Activated CD8-positive, alpha-beta memory T cell treated with anti-CD3 and anti-CD28 coated beads for 4 hours (primary cell): ENCODE results near the gene UBE2O.

Experiments
- DNase-seq, 2 donors: peaks; one replicate each; pipeline ENCODE4 v3.0.0-alpha.2; 2020; ENCODE audit warnings: low read depth in 2 of 2

UBE2O gene

DNA sequence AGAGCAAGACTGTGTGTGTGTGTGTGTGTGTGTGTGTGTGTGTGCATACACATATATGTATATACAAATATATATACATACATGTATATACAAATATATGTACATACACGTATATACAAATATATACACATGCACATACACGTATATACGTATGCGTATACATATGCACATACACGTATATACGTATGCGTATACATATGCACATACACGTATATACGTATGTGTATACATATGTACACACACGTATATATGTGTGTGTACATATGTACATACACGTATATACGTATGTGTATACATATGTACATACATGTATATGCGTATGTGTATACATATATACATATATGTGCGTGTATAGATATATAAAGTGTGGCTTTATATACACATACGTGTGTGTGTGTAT is 37.2 kb downstream of the UBE2O start:
- no peak for DNase-seq

DNA sequence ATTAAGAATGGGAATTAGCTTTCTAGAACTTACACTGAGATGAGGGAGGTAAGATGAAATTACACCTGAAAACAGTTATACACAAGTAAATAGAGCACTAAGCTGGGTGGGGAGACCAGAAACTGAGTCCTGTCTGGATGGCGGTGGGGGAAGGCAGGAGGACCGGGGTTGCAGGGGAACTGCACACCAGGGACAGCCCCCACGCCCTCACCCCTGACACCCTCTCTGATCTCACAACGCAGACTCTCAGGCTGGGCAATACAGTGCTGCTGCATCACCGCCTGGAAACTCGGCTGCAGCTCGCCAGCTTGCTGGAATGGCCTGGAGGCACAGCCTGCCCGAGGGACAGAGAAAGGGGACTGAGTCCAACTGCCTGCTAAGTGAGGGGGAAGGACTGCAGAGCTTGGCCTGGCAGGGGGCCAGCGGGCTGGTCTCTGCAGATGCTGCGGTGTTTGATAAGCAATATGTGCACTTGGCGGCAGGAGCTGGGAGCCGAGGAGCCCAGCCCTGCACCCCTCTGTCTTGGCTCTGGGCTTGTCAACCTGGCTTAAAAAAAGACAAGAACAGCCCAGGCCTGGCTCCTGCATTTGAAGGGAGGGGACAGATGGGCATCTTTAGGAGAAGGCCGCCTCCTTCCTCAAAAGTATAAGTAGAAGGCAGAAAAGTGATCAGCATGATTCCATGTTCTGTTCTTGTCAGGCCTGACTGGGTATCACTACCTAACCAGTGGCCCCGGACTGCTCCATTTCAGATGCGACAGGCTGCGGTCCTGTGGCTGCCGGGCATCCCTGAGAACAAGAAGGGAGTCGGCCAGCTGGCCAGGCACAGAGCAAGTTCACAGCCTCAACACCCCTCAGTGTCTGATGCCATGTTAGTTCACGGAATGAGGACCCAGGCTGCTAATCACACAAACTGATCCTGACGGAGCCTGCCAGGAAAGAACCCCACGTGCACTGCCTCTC is 38.3 kb downstream of the UBE2O start:
- DNase-seq = no peak

DNA sequence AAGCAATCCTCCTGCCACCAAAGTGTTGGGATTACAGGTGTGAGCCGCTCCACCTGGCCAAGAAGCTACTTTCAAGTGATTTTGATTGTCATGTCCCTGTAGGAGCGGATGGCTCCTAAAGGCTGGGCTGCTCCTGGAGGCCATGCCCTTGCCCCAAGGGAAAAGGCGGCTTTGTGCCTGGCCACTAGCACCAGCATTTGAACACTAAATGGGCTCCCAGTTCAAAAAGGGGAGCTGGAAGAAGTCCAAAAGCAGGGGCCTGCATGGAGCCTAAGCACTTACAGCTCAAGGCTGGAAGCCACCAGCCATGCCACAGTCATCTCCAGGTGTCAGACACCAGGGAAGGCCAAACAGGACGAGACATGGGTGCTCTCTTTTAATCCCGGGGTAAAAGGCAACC is 41.7 kb downstream of the UBE2O start:
- no peak for DNase-seq

DNA sequence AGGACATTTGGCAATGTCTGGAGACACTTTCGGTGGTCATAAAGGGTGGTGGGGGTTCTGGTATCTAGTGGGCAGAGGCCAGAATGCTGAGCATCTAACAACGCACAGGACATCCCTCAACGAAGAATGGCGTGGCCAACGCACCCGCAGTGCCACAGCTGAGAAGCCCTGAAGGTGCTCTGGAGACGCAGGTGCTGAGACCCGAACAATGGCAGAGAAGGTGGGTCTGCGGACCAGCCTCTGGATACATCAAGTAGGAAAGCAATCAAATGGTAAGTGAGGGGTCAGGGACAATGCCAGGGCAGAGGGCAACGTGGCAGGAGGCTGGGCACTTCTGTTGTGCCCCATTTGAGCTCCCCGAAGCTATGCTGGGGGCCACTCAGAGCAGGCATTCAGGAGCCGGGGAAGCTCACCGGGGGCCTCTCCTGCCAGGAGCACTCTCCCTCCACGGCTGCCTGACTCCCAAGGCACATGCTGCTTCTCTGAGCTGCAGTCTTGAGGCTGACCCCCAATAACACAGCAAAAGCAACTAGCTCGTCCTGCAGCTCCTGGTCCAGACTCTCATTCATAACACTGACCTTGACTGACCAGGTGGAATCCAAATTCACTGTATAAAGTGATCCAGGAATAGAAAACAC is 42.5 kb downstream of the UBE2O start:
- no peak for DNase-seq

DNA sequence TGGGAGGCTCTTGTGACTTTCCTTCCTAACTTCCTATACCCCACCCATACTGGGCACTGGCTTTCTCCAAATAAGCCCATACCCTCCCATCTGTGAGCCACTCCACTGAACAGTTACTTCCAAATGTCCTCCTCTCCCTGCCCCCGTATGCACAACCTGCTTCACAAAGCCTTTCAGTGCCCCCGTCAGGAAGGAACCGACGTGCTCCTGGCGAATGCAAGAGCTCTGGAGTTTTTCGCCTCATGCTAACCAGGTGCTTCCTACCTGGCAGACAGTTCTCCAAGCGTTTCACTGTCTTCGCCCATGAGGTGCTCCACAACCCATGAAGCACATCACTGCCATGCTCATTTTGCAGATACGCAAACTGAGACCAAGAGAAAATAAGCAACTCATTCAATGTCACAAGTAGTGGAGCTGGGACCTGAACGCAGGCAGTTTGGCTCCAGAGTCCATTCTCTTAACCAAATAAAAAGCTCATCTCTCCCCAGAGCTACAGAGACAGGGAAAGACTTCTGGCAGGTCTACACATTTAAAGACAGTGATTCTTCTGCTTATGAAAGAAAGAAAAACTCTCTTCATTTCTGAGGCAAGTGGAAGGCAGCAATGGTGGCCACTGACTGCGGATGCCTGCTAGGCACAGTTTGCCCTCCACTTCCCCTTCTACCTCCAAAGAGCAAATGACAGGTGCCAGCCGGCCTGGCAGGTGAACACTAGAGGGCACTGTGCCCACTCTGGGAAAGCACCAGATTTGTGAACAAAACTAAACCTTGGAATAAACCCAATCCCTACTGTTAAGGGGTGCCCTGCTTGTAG is 44.7 kb downstream of the UBE2O start:
- peak; percentile 31 to 51 for DNase-seq

DNA sequence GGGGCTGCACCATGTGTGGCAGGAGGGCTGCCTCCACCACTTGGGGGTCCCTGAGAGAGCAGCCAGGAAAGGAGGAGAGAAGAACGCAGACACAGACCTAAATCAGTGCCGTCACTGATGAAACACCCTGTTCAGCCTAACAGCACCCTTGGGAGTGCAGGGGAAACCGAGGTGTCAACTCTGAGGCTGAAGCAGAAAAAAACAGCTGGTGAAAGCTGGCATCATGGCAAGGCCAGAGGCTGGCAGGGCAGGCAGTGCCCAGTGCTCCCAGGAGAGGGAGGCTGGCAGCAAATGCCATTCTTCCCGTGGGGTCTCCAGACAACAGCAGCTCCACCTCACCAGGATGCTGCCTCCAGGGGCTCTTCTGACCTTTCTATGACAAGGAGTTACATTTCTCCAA is 45.4 kb downstream of the UBE2O start:
- no peak for DNase-seq

DNA sequence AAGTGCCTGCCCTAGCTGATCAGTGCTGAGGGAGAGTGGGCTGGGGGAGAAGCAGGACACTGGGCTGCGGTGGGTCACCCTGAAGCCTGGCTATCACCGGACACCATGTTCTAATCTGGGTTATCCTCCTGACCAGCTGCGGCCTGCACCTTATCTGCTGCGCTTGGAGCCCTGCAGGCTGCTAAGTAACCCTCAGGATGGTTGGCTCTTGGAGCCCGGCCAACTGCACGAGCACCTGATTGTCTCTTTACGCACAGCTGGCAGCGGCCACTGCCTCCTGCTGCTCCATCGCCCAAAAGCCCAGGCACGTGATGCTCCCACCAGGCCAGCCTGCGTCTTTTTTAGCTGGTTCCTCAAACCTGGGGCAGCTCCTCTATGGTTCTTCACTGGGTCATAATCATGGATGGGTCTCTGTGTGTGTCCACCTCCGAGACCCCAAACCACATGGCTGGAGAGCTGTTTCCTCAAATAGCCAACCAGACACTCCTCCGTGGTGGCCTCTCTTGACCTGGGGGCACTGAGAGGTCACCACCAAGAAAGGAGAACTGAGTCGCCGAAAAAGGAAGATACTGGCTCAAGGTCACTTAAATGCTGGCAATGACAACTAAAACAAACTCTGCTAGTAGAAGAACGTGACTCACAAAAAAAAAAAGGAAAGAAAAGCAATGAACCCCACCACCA is 46.8 kb downstream of the UBE2O start:
- DNase-seq = no peak

DNA sequence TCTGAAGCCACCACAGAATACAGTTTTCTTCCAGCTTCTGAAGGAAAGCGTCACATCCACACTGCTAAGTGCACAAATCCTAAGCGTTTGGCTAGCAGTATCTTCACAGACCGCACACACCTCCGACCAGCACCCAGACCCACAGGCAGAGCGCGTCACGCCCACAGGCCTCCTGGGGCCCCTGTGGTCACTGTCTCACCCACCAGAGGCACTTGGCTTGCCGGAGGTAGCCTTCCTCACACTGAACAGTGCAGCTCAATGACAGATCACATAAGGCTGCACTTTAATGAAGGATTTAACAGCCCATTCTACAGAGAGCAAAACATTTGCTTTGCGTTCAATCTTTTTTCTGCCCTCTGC is 47.4 kb downstream of the UBE2O start:
- no peak for DNase-seq

DNA sequence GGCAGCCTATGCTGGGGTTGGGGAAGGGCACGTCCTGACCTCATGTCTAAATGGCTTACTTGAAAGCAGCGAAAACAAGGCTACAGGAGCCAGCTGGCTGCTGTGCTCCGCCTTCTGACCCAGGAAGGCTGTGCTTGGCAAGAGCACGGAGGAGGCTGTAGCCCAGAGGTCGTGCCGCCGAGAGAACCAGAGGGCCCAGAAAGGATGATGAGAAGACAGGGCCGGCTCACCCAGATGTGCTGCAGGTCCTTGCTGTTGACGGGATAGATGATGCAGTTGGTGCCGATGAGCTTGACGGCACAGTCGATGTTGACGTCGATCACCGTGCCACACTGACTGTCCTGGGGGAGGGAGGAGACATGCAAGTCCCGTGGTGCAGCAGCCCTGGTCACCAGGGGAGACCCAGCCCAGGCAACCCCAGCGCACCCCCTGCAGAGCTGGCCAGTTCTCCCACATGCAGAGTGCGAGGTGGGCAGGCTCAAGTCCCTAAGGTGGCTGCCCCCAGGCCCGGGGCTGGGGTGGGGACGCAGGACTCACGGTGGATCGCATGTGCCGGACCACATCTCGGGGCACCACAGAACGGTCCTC is 47.9 kb downstream of the UBE2O start:
- no peak for DNase-seq

DNA sequence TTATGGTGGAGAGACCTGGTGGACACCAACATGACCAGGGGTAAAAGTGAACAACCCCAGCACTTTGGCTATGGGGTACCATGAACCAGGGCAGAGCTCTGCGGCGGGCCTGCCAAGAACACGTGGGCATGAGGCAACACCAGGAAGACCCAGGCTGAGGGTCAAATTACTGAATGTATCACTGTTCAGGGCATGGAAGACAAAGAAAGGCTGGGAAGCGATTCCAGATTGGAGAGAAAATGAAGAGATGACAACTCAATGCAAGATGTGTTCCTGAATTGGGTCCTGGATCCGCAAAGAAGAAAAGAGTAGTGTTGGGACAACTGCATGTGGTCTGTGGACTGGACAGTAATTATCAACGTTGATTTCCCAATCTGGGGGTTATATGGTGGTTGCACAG is 48.7 kb downstream of the UBE2O start:
- no peak for DNase-seq

DNA sequence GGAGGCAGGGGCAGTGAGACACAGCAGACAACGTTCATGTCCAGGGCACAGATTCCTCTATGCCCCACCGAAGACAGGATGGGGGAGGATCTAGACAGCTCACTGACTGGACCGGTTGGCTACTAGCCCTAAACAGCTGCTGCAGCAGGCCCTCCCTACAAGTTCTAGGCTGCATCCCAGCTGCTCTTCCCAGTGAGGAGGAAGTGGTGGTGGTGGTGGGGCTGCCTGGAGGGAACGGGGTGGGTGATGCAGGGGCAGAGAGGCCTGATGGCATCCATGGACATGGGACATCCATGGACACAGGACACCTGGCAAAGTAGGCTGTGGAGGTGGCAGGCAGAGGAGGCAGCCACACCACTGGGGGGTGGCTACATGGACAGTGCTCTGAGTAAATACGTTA is 50.2 kb downstream of the UBE2O start:
- no peak for DNase-seq

DNA sequence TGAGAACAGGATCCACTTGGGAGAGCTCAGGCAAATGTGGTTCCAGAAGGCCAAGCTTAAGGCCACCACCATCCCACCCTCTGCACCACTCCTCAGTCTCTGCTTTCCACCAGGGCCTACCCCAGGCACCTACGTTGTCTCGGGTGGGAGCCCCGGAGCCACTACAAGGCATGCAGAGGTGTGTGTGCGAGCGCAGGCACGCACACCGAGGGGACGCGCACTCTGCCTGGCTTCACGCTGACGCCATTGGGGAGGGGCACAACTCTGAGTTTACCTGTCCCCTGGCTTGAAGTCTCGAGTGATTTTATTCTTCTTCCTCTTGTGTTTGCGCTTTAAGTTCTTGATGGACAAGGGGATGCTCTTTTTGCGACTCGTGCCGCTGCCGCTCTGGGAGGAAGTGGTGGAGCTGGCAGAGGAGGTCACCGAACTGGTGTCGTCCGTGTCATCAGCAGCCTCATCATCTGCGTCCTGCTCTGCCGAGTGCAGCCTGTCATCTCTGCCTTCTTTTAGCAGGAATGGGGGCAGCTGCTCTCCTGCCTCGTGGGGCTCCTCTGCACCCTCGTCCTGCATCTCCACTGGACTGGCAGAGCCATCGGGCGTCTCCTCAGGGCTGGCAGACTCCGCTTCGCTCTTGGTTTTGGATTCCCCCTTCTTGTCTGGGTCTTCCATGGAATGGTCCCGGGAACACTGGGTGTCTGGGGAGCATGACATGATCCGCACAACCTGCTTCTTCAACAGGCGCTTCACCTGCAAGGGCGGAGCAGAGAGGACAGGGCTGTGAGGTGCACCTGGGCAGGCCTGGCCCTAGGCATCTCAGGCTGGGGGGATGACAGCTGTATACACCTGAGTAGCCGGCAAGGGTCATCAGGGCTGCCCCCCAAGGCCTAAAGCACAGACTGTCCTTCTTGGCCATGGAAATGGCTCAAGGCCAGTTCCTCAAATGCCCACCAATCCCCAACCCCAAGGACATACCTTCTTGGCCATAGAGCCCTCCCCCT is 53.5 kb downstream of the UBE2O start:
- no peak for DNase-seq

DNA sequence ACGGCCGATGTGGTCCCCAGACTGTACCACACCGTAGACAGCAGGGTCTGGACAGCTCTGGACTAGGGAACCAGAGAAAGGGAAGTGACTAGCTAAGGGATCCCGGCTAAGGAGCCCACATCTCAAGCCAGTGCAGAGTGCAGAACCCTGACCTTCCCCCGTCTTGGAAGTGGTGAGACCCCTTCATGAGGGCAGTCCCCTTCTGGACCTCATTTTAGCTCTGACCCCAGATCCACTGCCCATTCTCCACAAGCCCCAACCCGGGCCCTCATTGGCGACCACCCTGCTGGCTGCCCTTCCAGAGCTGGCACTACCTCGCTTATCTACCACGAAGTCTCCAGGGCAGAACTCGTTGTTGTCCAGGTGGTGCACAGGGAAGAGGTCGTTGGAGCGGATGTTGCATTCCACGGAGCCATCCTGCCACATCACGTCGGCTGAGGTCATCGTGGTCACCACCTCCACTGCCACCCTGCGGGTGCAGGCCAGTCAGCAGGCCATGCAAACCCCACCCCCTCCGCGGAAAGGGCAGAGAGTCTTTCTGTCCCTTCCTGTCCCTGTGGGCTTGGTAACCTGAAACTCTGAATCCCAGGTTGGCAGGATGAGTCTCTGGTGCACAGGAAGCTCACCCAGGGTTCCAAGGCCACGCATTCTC is 54.3 kb downstream of the UBE2O start:
- no peak for DNase-seq

DNA sequence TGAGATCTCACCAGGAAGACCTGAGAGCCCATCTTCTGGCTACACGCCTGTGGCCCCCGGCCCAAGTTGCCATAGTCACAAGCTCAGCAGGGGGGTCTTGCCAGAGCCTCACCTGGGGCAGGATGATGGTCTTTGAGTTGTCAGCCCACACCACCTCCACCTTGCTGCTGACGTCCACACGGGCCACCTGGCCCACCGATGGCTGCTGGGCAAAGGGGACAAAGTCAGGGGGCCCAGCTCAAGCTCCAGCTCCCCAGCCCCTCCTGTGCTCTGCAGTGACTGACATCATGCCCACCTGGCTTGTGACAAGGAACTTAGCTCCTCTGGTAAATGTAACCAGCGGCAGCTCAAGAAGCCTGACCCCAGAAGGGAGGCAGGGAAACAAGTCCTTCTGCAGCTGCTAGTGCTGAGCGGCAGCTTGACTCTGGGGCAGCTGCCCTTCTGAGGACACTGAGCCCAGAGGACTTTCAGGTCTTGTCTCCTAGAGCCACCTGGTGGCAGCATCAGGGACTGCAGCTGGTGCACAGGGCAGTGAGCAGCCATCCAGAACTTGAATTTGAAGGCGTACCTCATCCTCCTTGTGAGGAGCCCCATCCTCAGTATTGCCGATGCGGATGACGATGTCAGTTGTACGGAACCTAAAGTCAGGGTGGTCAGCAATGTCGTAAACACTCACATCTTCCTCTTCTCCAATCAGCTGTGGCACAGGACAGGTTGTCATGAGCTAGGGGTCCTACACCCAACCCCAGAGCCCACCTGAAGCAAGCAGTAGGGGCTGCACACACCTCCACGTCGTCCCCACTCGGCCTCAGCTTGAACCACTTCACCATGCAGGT is 55.0 kb downstream of the UBE2O start:
- peak; percentile 70 to 78 for DNase-seq

DNA sequence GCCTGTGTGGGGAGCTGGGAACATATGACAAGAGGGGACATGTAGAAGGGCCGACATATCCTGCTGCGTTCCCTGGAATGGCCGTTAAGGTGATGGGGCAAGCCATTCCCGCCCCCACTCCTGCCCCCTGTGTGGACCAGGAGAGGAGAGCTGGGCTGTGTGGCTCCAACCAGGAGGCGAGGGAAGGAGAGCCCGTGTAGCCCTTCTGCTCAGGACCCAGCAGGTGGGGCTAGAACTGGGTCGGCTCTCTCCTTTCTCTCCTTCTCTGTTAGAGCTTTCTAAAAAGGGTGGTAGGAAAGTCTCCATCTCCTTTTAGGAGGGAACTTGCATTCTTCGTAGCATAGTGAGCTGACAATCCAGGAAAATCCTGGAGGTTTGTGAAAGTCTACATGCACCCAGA is 55.8 kb downstream of the UBE2O start:
- no peak for DNase-seq

DNA sequence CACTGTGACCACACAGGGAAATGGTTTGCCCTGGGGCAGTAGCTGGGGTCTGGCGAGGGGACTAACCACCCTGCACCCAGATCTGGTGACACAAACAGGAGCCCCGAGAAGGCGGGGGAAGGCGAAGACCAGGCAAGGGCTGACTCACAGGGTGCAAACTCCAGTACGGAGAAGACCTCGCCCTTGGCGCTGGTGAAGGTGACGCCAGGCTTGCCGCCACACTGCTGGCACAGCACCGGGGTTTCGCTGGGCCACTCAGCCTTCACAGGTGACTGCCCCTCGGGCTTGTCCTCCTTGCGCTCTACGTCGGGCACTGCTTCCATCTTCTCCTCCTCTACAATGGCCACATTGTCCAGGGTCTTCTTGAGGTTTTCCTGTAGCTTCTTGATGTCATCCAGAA is 57.0 kb downstream of the UBE2O start:
- no peak for DNase-seq

DNA sequence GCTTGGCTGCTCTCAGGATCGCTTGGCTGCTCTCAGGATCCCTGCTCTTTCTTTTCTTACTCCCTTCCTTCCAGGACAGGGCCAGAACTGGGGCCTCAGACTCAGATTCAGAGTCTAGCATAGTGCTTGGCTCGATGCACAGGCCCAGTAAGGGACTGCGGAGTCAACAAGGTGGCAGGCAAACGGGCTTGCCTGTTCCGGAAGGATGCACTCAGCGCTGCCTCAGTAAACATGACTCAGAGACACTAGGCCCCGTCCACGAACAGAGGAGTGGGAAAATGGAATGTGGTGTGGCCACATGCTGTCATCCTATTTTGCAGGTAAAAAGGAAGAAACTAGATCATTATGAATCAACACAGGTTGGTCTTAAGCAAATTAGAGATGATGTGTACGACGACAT is 58.8 kb downstream of the UBE2O start:
- DNase-seq = no peak

DNA sequence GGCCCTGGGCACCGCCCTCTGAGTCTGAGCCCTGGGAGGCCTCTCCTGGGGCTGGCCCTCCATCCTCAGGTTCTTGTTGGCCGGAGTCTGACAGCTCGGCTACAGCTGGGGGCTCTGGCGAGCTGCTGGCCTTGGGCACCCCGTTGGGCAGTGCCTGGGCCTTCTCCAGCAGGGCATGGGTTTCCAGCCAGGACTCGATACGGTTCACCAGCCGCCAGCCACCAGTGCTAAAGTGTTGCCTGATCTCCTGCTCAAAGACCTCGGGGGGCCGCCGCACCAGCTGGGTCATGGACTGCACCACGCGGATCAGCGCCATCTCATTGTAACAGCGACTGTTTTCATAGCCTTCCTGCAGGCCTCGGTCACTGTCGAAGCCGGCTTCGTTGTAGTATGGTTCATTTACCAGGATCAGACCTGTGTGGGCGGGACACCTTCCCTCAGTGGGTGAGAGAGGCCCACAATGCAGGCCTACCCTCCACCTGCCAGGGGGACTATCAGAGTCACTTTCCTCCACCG is 61.7 kb downstream of the UBE2O start:
- no peak for DNase-seq

DNA sequence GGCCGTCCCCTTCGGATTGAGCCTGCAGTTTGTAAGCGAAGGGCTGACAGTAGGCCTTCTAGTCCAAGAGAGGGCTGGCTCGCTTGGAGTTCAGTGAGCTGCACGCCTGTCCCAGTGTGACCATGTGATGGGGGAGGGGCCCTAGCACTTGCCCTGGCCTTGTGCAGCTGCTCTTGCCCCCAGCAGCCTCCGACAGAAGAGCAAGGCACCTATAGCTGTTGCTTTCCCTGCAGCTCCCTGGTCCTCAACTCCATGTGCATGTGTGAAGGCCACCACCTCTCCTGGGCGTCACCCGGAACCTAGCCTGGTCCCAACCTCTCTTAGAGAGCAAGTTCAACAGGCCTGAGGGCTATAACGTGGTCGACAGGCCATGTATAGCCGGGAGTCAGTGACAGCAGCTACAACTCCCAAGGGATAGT is 62.9 kb downstream of the UBE2O start:
- DNase-seq = no peak
